Panc1 (cell line): ENCODE measurements around the gene VPS13A. TPM values are rescaled to one million over a fixed set of nuclear protein-coding genes. Genes with fewer than 3 reads are reported as not detected.

ENCODE experiments used
- ATAC-seq: fragments of 200-7000 bp; cut with Tn5 transposase; 2 replicates; pipeline ENCODE4 v1.9.1; 2020; ENCODE audit warnings: mild to moderate bottlenecking, moderate library complexity
- BruUV-seq: library from RNA; stranded (reverse); fragments of 400-500 nt; replicated peaks from 2 replicates; lab custom pipeline; 2021; lab: Mats Ljungman, UMichigan
- CTCF ChIA-PET: fragments of 300-600 bp; sonication (Branson Sonifier 250); formaldehyde crosslinking; loops from one replicate; lab custom pipeline; 2022; ENCODE audit warnings: antibody characterized with exemption; lab: Charles Lee
- POLR2A ChIA-PET: fragments of 300-600 bp; sonication (Branson Sonifier 250); formaldehyde crosslinking; loops from one replicate; lab custom pipeline; 2022; ENCODE audit warnings: antibody characterized with exemption; lab: Charles Lee
- DNase-seq: peaks from one replicate; pipeline ENCODE4 v3.0.0-alpha.2; 2010; ENCODE audit warnings: low read depth, low spot score
- H3K27ac ChIP-seq: 2 replicates; pipeline ENCODE4 v1.5.1; 2011; ENCODE audit warnings: mild to moderate bottlenecking, low read length, inconsistent platforms
- H3K27me3 ChIP-seq: fragments of 200-500 bp; sonication (Bioruptor generic); 2 replicates; pipeline ENCODE4 v1.6.0; 2014; ENCODE audit warnings: low read length, inconsistent platforms; ENCODE audit not compliant: control insufficient read depth, insufficient read depth
- H3K36me3 ChIP-seq: fragments of 200-500 bp; sonication (Bioruptor generic); 2 replicates; pipeline ENCODE4 v1.5.1; 2014; ENCODE audit warnings: inconsistent platforms, mild to moderate bottlenecking, low read length, moderate library complexity; ENCODE audit not compliant: control insufficient read depth, insufficient read depth
- H3K4me1 ChIP-seq: 2 replicates; pipeline ENCODE4 v1.5.1; 2011; ENCODE audit warnings: inconsistent platforms, mild to moderate bottlenecking, low read length, moderate library complexity; ENCODE audit not compliant: control insufficient read depth, insufficient read depth
- H3K4me3 ChIP-seq, 2 experiments: 2 replicates each; pipeline ENCODE4 v1.5.1; 2011 to 2012; ENCODE audit warnings: low read depth in 2 of 2, low read length in 2 of 2, mild to moderate bottlenecking in 2 of 2, inconsistent platforms in 1 of 2, moderate library complexity in 1 of 2
- H3K9me3 ChIP-seq: fragments of 200-500 bp; sonication (Bioruptor generic); 2 replicates; pipeline ENCODE4 v1.5.1; 2014; ENCODE audit warnings: low read depth, mild to moderate bottlenecking, inconsistent platforms, low read length, moderate library complexity; ENCODE audit not compliant: control insufficient read depth, insufficient read depth
- POLR2AphosphoS5 ChIP-seq: IDR thresholded peaks from 2 replicates; pipeline ENCODE4 v1.6.1; 2012; ENCODE audit warnings: mild to moderate bottlenecking, low read depth, low read length, moderate library complexity
- SIN3A ChIP-seq: IDR thresholded peaks from 2 replicates; pipeline ENCODE4 v1.6.1; 2012; ENCODE audit warnings: low read depth, mild to moderate bottlenecking, low read length, moderate library complexity, borderline replicate concordance; ENCODE audit not compliant: insufficient read depth
- TCF7L2 ChIP-seq: IDR thresholded peaks from 2 replicates; pipeline ENCODE4 v1.6.1; 2011; ENCODE audit warnings: mild to moderate bottlenecking, low read depth, low read length, inconsistent platforms
- in situ Hi-C: cut with HindIII; loops from 2 replicates; pipeline ENCODE4 v1.10.0; 2016; ENCODE audit warnings: low sequenced_read_pairs, low pct_unique_long_range_greater_than_20kb
- intact Hi-C: fragments of 100-400 bp; cut with micrococcal nuclease; formaldehyde crosslinking; loops from one replicate; pipeline ENCODE4 v1.10.0; 2022; ENCODE audit not compliant: unreplicated experiment
- total RNA-seq: library from RNA; stranded (reverse); gene quantifications from one replicate; pipeline ENCODE4 v1.2.1, GENCODE V29; 2021; ENCODE audit not compliant: unreplicated experiment
- TF ChIP-seq, protein P1 (sequence below), 2 experiments: IDR thresholded peaks; 2 replicates each; pipeline ENCODE4 v1.6.1; 2011 to 2012; ENCODE audit warnings: low read depth in 2 of 2, control low read depth in 1 of 2, low read length in 1 of 2, mild to moderate bottlenecking in 1 of 2, moderate library complexity in 1 of 2; ENCODE audit not compliant: insufficient read depth in 1 of 2
- TF ChIP-seq, protein P2 (sequence below): fragments of 450-650 bp; IDR thresholded peaks from 2 replicates; pipeline ENCODE4 v1.5.1; 2017; ENCODE audit warnings: mild to moderate bottlenecking

VPS13A gene
- total RNA-seq, 1 experiment from 2014 or later: 26.1 TPM

DNA sequence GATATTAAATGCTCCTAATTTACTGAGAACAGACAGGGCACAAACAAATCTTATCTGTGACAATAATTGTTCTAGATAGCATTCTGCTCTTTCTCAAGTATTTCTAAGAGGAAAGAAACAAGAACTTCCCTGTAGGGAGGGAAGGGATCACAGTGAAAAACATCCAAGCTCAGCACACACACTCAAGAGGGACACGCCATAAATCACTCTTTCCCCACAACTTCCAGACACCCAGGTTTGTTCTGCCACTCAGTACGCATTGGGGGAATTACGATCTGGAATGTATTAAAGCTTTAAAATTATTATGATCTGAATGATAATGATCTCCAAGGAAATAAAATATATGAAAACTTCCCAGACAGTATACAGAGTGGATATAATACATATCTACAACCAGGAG lies 249.4 kb downstream of the VPS13A start:
- no peaks in the 10 kb centered on the region for H3K4me1 ChIP-seq
- BruUV-seq: no TSS peak
- CTCF ChIA-PET: no interaction called here
- in situ Hi-C loops (no loop called here), intact Hi-C loops (no loop called here)
- no peak for ATAC-seq
- TF ChIP-seq SIN3A (no peak), TCF7L2 (no peak), POLR2AphosphoS5 (no peak)
- TF ChIP-seq, protein P1, sequence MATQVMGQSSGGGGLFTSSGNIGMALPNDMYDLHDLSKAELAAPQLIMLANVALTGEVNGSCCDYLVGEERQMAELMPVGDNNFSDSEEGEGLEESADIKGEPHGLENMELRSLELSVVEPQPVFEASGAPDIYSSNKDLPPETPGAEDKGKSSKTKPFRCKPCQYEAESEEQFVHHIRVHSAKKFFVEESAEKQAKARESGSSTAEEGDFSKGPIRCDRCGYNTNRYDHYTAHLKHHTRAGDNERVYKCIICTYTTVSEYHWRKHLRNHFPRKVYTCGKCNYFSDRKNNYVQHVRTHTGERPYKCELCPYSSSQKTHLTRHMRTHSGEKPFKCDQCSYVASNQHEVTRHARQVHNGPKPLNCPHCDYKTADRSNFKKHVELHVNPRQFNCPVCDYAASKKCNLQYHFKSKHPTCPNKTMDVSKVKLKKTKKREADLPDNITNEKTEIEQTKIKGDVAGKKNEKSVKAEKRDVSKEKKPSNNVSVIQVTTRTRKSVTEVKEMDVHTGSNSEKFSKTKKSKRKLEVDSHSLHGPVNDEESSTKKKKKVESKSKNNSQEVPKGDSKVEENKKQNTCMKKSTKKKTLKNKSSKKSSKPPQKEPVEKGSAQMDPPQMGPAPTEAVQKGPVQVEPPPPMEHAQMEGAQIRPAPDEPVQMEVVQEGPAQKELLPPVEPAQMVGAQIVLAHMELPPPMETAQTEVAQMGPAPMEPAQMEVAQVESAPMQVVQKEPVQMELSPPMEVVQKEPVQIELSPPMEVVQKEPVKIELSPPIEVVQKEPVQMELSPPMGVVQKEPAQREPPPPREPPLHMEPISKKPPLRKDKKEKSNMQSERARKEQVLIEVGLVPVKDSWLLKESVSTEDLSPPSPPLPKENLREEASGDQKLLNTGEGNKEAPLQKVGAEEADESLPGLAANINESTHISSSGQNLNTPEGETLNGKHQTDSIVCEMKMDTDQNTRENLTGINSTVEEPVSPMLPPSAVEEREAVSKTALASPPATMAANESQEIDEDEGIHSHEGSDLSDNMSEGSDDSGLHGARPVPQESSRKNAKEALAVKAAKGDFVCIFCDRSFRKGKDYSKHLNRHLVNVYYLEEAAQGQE (IDR thresholded peaks at IDR 0.05; ENCODE audit: insufficient read depth in 1 of 2, low read depth in 2 of 2, low read length in 1 of 2): no peak
- TF ChIP-seq, protein P2, sequence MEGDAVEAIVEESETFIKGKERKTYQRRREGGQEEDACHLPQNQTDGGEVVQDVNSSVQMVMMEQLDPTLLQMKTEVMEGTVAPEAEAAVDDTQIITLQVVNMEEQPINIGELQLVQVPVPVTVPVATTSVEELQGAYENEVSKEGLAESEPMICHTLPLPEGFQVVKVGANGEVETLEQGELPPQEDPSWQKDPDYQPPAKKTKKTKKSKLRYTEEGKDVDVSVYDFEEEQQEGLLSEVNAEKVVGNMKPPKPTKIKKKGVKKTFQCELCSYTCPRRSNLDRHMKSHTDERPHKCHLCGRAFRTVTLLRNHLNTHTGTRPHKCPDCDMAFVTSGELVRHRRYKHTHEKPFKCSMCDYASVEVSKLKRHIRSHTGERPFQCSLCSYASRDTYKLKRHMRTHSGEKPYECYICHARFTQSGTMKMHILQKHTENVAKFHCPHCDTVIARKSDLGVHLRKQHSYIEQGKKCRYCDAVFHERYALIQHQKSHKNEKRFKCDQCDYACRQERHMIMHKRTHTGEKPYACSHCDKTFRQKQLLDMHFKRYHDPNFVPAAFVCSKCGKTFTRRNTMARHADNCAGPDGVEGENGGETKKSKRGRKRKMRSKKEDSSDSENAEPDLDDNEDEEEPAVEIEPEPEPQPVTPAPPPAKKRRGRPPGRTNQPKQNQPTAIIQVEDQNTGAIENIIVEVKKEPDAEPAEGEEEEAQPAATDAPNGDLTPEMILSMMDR: no peak
- H3K9me3 ChIP-seq: no peaks in the 10 kb centered on the region
- POLR2A ChIA-PET: no interaction called here
- H3K27ac ChIP-seq: no peak overlapping the region
- no peak for DNase-seq
- H3K27me3 ChIP-seq: no peaks in the 10 kb centered on the region
- H3K4me3 ChIP-seq: no peak overlapping the region
- no peaks in the 10 kb centered on the region for H3K36me3 ChIP-seq

DNA sequence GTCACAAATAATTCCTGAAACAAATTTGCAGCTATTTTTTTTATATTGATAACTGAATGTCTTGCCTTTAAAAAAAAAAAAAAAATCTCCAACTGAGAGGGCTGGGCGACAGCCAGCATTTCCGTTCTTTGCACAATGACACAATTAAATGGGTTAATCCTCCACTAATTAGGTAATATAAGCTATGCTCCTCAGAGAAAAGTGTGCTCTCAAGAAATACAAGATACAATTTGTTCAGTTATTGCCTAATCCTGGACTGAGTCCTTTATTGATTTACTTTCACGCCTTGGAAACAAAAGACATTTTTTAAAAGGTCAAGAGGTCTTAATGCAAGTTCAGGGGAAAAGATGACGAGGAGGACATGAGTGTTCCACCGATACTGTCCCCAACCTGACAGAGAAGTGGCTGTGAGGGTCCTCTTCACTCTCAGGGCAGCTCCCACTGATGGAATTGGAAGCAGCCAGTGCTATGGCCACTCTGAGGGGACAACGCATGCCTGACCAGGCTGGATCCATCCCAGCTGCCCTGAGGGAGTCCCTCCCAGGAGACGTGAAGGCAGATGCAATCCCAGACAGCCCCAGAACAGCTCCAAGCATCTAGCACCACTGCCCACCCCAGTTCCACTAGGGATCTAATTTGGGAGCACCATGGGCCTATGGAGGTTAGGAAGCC lies 250.1 kb downstream of the VPS13A start:
- ChIA-PET POLR2A (no interaction called here), CTCF (no interaction called here)
- Histone ChIP-seq H3K27ac (no peak overlapping the region), H3K4me1 (no peaks in the 10 kb centered on the region), H3K27me3 (no peaks in the 10 kb centered on the region), H3K36me3 (no peaks in the 10 kb centered on the region), H3K4me3 (no peak overlapping the region), H3K9me3 (no peaks in the 10 kb centered on the region)
- TF ChIP-seq POLR2AphosphoS5 (no peak), TCF7L2 (no peak), SIN3A (no peak)
- TF ChIP-seq, protein P1 (IDR thresholded peaks at IDR 0.05; ENCODE audit: insufficient read depth in 1 of 2, low read depth in 2 of 2, low read length in 1 of 2): no peak
- TF ChIP-seq, protein P2: no peak
- intact Hi-C loops (no loop called here), in situ Hi-C loops (no loop called here)
- no peak for ATAC-seq
- no peak for DNase-seq
- no TSS peak for BruUV-seq
